Muscle of leg (tissue), 11 donors: ENCODE measurements around the gene C20orf141. TPM values are rescaled to one million over a fixed set of nuclear protein-coding genes. Genes with fewer than 3 reads are reported as not detected.
"Not testable (repeated sequence)": the region's sequence is repeated elsewhere in the genome, so short reads cannot be mapped to it uniquely, and the experiment has no call there.

Experiments used
- DNase-seq: peaks from one replicate; pipeline ENCODE4 v3.0.0; 2013
- H3K27ac ChIP-seq: one replicate; pipeline ENCODE4 v1.5.1; 2013; ENCODE audit warnings: mild to moderate bottlenecking, low read length, control low read depth
- H3K27me3 ChIP-seq: one replicate; pipeline ENCODE4 v1.6.1; 2013; ENCODE audit warnings: low read length; ENCODE audit not compliant: control insufficient read depth, insufficient read depth
- H3K36me3 ChIP-seq: one replicate; pipeline ENCODE4 v1.6.1; 2013; ENCODE audit warnings: low read length; ENCODE audit not compliant: control insufficient read depth, insufficient read depth
- H3K4me1 ChIP-seq: one replicate; pipeline ENCODE4 v1.6.1; 2013; ENCODE audit warnings: low read length; ENCODE audit not compliant: control insufficient read depth, insufficient read depth
- H3K4me3 ChIP-seq: one replicate; pipeline ENCODE4 v1.5.1; 2013; ENCODE audit warnings: low read length, control low read depth
- H3K9me3 ChIP-seq: replicated peaks from 2 replicates; pipeline ENCODE4 v1.6.1; 2013; ENCODE audit warnings: low read depth, low read length; ENCODE audit not compliant: control insufficient read depth
- WGBS: methylation state at CpG from one replicate; pipeline ENCODE4 v1.1.5; 2013; ENCODE audit warnings: missing lambda C conversion rate; ENCODE audit not compliant: insufficient coverage; 5-methylcytosine and 5-hydroxymethylcytosine counted together
- polyA plus RNA-seq, 8 donors: library from polyadenylated mRNA; unstranded; fragments of 120-200 nt; gene quantifications; one replicate each; pipeline versions ENCODE4 v1.2.1 to v1.2.3, GENCODE V29; 2013; ENCODE audit warnings: inconsistent platforms in 1 of 8, low replicate concordance in 1 of 8; ENCODE audit not compliant: insufficient read length in 8 of 8, insufficient read depth in 1 of 8
- total RNA-seq: library from RNA; stranded (reverse); fragments of 120-200 nt; gene quantifications from one replicate; pipeline ENCODE4 v1.2.4, GENCODE V29; 2013

Gene C20orf141
- total and polyA plus RNA-seq, 9 donors, result not detected

GRCh38 chr20:2820084-2820895, 5.5 kb downstream of the C20orf141 start:
- WGBS, result 10% methylated on average over 30 of the region's 32 CpGs
- Histone ChIP-seq H3K4me3 (no peak overlapping the region), H3K36me3 (no peaks in the 10 kb centered on the region), H3K4me1 (peaks cover 8% of the 10 kb centered on the region), H3K9me3 (no peaks in the 10 kb centered on the region), H3K27me3 (peaks cover 32% of the 10 kb centered on the region), H3K27ac (no peak overlapping the region)
- DNase-seq, result no peak

GRCh38 chr20:2820896-2821869, 6.4 kb downstream of the C20orf141 start:
- WGBS, result 6% methylated on average over 47 of the region's 68 CpGs
- H3K27ac ChIP-seq, result no peak overlapping the region
- H3K9me3 ChIP-seq, result no peaks in the 10 kb centered on the region
- peaks cover 33% of the 10 kb centered on the region for H3K27me3 ChIP-seq
- no peak for DNase-seq
- H3K4me1 ChIP-seq, result peaks cover 5% of the 10 kb centered on the region
- no peaks in the 10 kb centered on the region for H3K36me3 ChIP-seq
- no peak overlapping the region for H3K4me3 ChIP-seq

- DNase-seq, result no peak
- Histone ChIP-seq H3K27me3 (peaks cover 36% of the 10 kb centered on the region), H3K36me3 (no peaks in the 10 kb centered on the region), H3K9me3 (no peaks in the 10 kb centered on the region), H3K27ac (no peak overlapping the region), H3K4me3 (no peak overlapping the region), H3K4me1 (peaks cover 5% of the 10 kb centered on the region)
- WGBS, result no CpG with 5 or more reads among the region's 5 CpGs
Observed at GRCh38 chr20:2822073-2822472, 7.3 kb downstream of the C20orf141 start.

GRCh38 chr20:2825761-2826160, 11.0 kb downstream of the C20orf141 start:
- DNase-seq, result no peak
- Histone ChIP-seq H3K27ac (no peak overlapping the region), H3K27me3 (peaks cover 28% of the 10 kb centered on the region), H3K9me3 (no peaks in the 10 kb centered on the region), H3K36me3 (no peaks in the 10 kb centered on the region), H3K4me1 (no peaks in the 10 kb centered on the region), H3K4me3 (no peak overlapping the region)
- WGBS, result no CpG with 5 or more reads among the region's 2 CpGs

- Histone ChIP-seq H3K4me3 (no peak overlapping the region), H3K9me3 (no peaks in the 10 kb centered on the region), H3K36me3 (no peaks in the 10 kb centered on the region), H3K4me1 (no peaks in the 10 kb centered on the region), H3K27ac (no peak overlapping the region), H3K27me3 (peaks cover 20% of the 10 kb centered on the region)
- WGBS, result no CpG with 5 or more reads among the region's 4 CpGs
- DNase-seq, result no peak
Observed at GRCh38 chr20:2826655-2827054, 11.9 kb downstream of the C20orf141 start.

- peaks cover 13% of the 10 kb centered on the region for H3K27me3 ChIP-seq
- H3K9me3 ChIP-seq, result no peaks in the 10 kb centered on the region
- no peaks in the 10 kb centered on the region for H3K4me1 ChIP-seq
- no peak overlapping the region for H3K27ac ChIP-seq
- H3K4me3 ChIP-seq, result no peak overlapping the region
- peaks cover 2% of the 10 kb centered on the region for H3K36me3 ChIP-seq
- DNase-seq, result no peak
- 63% methylated on average over 1 of the region's 6 CpGs for WGBS
Observed at GRCh38 chr20:2829376-2829775, 14.6 kb downstream of the C20orf141 start.

- Histone ChIP-seq H3K36me3 (peaks cover 11% of the 10 kb centered on the region), H3K27me3 (peaks cover 11% of the 10 kb centered on the region)
- DNase-seq, H3K4me1 ChIP-seq, H3K9me3 ChIP-seq, H3K27ac ChIP-seq, H3K4me3 ChIP-seq: not testable (repeated sequence)
- WGBS, result 85% methylated on average over 2 of the region's 7 CpGs
Observed at GRCh38 chr20:2831206-2831605, 16.4 kb downstream of the C20orf141 start.

GRCh38 chr20:2833761-2834160, 19.0 kb downstream of the C20orf141 start:
- H3K27me3 ChIP-seq, result peaks cover 6% of the 10 kb centered on the region
- H3K4me1 ChIP-seq, result no peaks in the 10 kb centered on the region
- H3K9me3 ChIP-seq, result no peaks in the 10 kb centered on the region
- no peak for DNase-seq
- no CpG with 5 or more reads among the region's 1 CpG for WGBS
- no peak overlapping the region for H3K27ac ChIP-seq
- H3K36me3 ChIP-seq, result peaks cover 32% of the 10 kb centered on the region
- H3K4me3 ChIP-seq, result no peak overlapping the region

GRCh38 chr20:2834401-2835110, 19.8 kb downstream of the C20orf141 start:
- 100% methylated on average over 1 of the region's 14 CpGs for WGBS
- no peak overlapping the region for H3K4me3 ChIP-seq
- no peak overlapping the region for H3K27ac ChIP-seq
- no peak for DNase-seq
- peaks cover 4% of the 10 kb centered on the region for H3K4me1 ChIP-seq
- H3K27me3 ChIP-seq, result peaks cover 6% of the 10 kb centered on the region
- peaks cover 32% of the 10 kb centered on the region for H3K36me3 ChIP-seq
- H3K9me3 ChIP-seq, result no peaks in the 10 kb centered on the region
